GM12874 (cell line): ENCODE measurements around the gene SUPT3H.

Experiments used
- CTCF ChIP-seq: IDR thresholded peaks from 2 replicates; pipeline ENCODE4 v1.5.1; 2011; ENCODE audit warnings: low read depth, mild to moderate bottlenecking, control low read depth, low read length, moderate library complexity; ENCODE audit not compliant: insufficient read depth

The SUPT3H gene

DNA sequence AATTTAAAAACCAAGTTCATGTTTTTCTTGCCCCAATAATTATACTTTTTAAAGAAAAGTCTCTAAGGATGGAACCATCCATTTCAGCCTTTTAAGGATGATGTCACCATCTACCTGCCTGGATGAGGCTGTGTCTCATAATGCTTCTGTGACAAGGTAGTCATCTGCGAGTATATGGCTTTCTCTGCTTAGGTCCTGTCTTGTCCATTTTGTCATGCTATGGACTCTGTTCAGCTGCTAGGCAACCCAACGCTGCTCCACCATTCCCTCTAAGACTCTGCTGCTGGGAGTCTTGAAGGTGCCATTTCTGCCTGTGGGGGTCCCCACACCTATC is 509.4 kb downstream of the SUPT3H start:
- TF ChIP-seq CTCF: no peak

DNA sequence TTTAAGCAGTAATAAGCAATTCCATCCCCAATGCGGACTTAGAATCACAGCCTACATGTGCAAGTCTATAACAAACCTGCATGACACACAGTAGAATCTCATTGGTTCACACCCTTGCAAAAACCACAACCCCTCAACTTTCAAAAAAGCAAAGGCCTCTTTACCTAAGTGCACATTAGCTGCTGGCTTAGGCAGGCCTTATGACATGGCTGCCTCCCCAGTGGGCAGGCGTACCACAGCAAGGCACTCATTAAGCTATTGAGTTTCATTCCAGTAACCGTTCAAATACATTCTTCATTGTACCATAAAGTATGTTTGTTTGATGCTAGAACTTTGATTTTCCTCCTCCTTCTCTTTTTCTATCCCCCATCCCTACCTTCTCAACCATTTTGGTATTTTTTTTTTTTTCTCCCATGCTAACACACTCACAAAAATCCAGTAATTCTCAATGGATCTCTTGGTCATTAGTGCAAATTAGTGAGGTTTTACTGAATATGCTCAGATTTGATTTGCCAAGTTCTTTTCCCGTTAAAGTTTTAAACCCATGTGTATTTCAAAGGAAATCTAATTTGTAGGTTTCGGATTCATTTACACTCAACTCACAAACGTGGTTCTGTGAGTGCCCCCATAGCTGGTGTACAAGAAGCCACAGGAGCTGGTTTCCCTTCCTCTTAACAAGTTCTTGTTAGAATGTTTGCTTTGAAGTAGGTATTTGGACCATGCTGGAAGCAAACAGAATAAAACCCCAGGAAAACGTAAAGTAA is 510.0 kb downstream of the SUPT3H start:
- no peak for TF ChIP-seq CTCF

DNA sequence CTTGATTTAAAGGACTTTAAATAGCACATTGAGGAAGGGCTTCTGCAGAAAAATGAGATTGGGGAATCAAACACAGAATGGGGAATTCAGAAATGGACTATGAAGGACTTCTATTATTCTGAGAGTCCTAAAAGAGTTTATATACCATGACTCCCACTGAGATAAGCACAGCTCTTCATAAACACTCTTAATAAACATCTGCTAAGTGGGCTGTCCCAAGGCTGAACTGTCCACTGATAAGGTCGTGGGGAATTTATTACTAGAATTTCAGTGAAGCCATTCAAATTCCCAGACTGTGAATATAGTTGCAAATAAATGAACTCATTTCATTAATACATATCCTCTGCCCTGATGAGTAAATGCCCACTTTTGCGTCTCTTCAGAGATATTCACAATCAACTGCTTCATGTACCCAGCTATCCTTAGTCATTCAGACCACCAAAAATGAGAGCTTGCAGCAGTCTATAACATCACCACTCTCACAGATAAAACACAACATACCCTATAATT is 517.8 kb downstream of the SUPT3H start:
- no peak for TF ChIP-seq CTCF

GRCh38 chr6:44858998-44859397 is 518.7 kb downstream of the SUPT3H start:
- no peak for TF ChIP-seq CTCF

GRCh38 chr6:44856479-44856878 is 521.3 kb downstream of the SUPT3H start:
- TF ChIP-seq CTCF: no peak

DNA sequence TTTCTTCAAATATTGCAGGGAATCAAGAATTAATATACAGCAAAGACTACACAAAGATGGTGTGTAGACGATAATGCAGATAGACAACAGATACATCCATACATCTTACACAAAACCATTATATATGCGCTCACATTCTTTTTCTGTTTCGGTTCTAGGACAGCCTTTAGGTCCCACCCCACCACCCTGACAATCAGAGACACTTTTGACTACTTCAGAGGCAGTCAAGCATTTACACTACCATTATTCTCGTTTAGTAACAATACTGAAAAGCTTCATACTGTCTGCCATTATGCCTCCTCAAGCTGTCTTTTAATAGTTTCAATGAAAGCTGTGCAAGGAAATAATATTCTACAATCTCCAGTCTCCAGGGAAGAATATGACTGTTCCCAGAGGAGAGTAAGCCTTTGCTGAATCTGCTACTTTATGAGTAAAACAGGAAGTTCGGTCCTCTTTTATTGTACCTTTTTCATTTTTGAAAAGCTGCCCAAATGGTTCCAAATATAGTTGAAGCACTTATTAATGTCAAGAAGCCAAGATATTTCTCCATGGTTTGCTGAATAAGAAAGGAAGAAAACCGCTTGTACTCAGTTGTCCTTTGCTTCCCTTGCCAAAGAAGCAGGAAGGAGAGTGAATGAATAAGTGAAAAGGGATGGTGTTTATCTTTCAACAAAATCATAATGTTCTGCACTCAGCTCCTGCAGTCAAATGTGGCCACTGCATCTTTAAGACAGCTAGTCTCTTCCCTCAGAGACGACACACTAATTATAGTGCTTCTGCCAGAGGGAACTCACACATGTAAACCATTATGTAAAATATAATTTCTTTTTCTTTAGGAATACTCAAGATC is 521.9 kb downstream of the SUPT3H start:
- TF ChIP-seq CTCF: no peak

GRCh38 chr6:44854712-44855443 is 522.9 kb downstream of the SUPT3H start:
- TF ChIP-seq CTCF: no peak
